ENCODE results near the gene WIPI1.
"Not testable (repeated sequence)": the region's sequence is repeated elsewhere in the genome, so short reads cannot be mapped to it uniquely, and the experiment has no call there.

WIPI1 gene

GRCh38 chr17:68497885-68498319 lies 40.6 kb upstream of the WIPI1 start:
- DNase-seq (ENCODE audit: low read depth, low spot score) = no peak
- ChIA-PET POLR2A (interaction anchor here (0.6 kb wide), 1 partner anchor 27 kb away, joined by 3 read pairs; no protein-coding TSS in a partner anchor), CTCF (interaction anchor here (1.5 kb wide), 1 partner anchor 13 kb away, joined by 3 read pairs; no protein-coding TSS in a partner anchor)
- TF ChIP-seq, protein P1, sequence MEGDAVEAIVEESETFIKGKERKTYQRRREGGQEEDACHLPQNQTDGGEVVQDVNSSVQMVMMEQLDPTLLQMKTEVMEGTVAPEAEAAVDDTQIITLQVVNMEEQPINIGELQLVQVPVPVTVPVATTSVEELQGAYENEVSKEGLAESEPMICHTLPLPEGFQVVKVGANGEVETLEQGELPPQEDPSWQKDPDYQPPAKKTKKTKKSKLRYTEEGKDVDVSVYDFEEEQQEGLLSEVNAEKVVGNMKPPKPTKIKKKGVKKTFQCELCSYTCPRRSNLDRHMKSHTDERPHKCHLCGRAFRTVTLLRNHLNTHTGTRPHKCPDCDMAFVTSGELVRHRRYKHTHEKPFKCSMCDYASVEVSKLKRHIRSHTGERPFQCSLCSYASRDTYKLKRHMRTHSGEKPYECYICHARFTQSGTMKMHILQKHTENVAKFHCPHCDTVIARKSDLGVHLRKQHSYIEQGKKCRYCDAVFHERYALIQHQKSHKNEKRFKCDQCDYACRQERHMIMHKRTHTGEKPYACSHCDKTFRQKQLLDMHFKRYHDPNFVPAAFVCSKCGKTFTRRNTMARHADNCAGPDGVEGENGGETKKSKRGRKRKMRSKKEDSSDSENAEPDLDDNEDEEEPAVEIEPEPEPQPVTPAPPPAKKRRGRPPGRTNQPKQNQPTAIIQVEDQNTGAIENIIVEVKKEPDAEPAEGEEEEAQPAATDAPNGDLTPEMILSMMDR (IDR thresholded peaks at IDR 0.05; ENCODE audit: insufficient read depth, low read length, missing control alignments) = no peak
- H3K4me3 ChIP-seq (ENCODE audit: low read depth, low read length) = no peak overlapping the region

DNA sequence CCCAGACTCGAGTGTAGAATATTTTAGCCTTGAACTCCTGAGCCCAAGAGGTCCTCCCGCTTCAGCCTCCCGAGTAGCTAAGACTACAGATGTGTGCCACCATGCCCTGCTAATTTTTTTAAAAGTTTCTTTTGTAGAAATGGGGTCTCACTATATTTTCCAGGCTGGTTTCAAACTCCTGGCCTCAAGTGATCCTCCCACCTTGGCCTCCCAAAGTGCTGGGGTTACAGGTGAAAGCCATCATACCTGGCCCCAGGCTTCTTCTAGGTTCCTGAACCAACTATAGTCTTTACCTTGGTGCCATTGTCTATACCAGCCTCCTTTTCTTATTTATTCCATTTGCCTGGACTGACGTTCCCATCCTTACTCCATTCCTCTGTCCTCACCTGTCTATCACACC lies 37.8 kb upstream of the WIPI1 start:
- TF ChIP-seq, protein P1 (IDR thresholded peaks at IDR 0.05; ENCODE audit: insufficient read depth, low read length, missing control alignments) = no peak
- H3K4me3 ChIP-seq (ENCODE audit: low read depth, low read length) = no peak overlapping the region
- POLR2A ChIA-PET = no interaction called here
- CTCF ChIA-PET = interaction anchor here (1.2 kb wide), 1 partner anchor 9 kb away, joined by 4 read pairs; no protein-coding TSS in a partner anchor
- no peak for DNase-seq (ENCODE audit: low read depth, low spot score)

- H3K4me3 ChIP-seq (ENCODE audit: low read depth, low read length); DNase-seq (ENCODE audit: low read depth, low spot score); POLR2A ChIA-PET: not testable (repeated sequence)
- CTCF ChIA-PET = interaction anchor here (1.8 kb wide), 1 partner anchor 10 kb away, joined by 4 read pairs; no protein-coding TSS in a partner anchor
Measured at GRCh38 chr17:68492394-68493054, 35.2 kb upstream of the WIPI1 start.

GRCh38 chr17:68491381-68492231 lies 34.3 kb upstream of the WIPI1 start:
- ChIA-PET POLR2A (no interaction called here), CTCF (interaction anchor here (1.8 kb wide), 1 partner anchor 9 kb away, joined by 4 read pairs; no protein-coding TSS in a partner anchor)
- TF ChIP-seq, protein P1 (IDR thresholded peaks at IDR 0.05; ENCODE audit: insufficient read depth, low read length, missing control alignments) = no peak
- no peak for DNase-seq (ENCODE audit: low read depth, low spot score)
- H3K4me3 ChIP-seq (ENCODE audit: low read depth, low read length) = no peak overlapping the region

DNA sequence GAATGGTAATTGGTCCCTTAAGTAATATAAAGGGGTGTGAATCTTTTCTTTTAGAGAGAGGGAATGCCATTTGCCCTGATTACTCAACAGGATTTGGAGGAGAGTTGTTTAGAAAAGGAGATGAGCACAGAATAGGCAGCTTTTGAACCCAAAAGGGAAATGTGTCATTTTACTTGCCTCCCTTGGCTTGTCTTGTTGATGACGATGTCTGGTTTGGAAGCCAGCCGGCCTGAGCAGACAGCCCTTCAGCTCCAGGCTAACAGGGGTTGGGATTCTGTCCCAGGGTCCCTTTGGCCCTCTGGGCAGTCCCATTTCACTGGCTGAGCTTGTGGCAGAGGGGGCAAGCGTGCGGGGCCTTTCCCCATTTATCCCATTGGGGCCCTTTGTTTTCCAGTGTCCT lies 32.6 kb upstream of the WIPI1 start:
- H3K4me3 ChIP-seq (ENCODE audit: low read depth, low read length) = no peak overlapping the region
- ChIA-PET CTCF (interaction anchor here (0.7 kb wide), 1 partner anchor 19 kb away, joined by 3 read pairs; no protein-coding TSS in a partner anchor), POLR2A (no interaction called here)
- TF ChIP-seq, protein P1 (IDR thresholded peaks at IDR 0.05; ENCODE audit: insufficient read depth, low read length, missing control alignments) = no peak
- no peak for DNase-seq (ENCODE audit: low read depth, low spot score)

DNA sequence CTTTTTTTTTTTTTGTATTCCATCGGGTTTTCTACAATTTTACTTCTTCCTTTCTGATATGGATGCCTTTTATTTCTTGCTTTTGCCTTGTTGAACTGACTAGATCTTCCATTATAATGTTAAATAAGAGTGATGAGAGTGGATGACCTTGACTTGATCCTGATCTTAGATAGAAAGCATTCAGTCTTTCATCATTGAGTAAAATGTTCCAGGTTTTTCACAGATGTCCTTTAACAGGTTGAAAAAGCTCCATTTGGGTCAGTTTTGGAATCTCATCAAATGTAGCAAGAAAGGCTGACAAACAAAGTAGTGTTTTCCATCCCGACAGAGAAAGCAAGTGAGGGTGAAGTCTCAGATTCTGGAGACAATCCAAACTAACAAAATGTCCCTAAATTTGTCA lies 27.2 kb upstream of the WIPI1 start:
- DNase-seq (ENCODE audit: low read depth, low spot score) = no peak
- no peak overlapping the region for H3K4me3 ChIP-seq (ENCODE audit: low read depth, low read length)
- TF ChIP-seq, protein P1 (IDR thresholded peaks at IDR 0.05; ENCODE audit: insufficient read depth, low read length, missing control alignments) = no peak
- ChIA-PET POLR2A (no interaction called here), CTCF (interaction anchor here (2.1 kb wide), 1 partner anchor 18 kb away, joined by 6 read pairs; no protein-coding TSS in a partner anchor)

Data from AG04449 (cell line).